ENCODE results near the gene MED29.

MED29 gene

GRCh38 chr19:39400061-39400460, 8.9 kb downstream of the MED29 start:
- Histone ChIP-seq H3K9me3 (ENCODE audit: control insufficient read depth in 2 of 2, low read length in 2 of 2) (no peaks in the 10 kb centered on the region), H3K9ac (ENCODE audit: low read length in 2 of 2) (no peak overlapping the region), H3K36me3 (ENCODE audit: control insufficient read depth in 2 of 2, insufficient read depth in 2 of 2, low read length in 2 of 2) (peaks cover 4 to 10% of the 10 kb centered on the region in 2 donors), H3K4me1 (ENCODE audit: control insufficient read depth, insufficient read depth, low read length) (peaks cover 52% of the 10 kb centered on the region), H3K4me3 (ENCODE audit: low read length in 2 of 2) (no peak overlapping the region), H3K27me3 (ENCODE audit: control insufficient read depth in 1 of 2, insufficient read depth in 2 of 2, low read length in 2 of 2) (no peaks in the 10 kb centered on the region), H3K27ac (ENCODE audit: low read length) (peak overlapping the region; percentile 31)

GRCh38 chr19:39401070-39401548, 9.9 kb downstream of the MED29 start:
- Histone ChIP-seq H3K27ac (ENCODE audit: low read length) (peak overlapping the region; percentile 100), H3K9ac (ENCODE audit: low read length in 2 of 2) (peak overlapping the region in 1 of 2 donors; percentile 13), H3K36me3 (ENCODE audit: control insufficient read depth in 2 of 2, insufficient read depth in 2 of 2, low read length in 2 of 2) (peaks cover 0 to 5% of the 10 kb centered on the region in 2 donors), H3K4me3 (ENCODE audit: low read length in 2 of 2) (no peak overlapping the region), H3K27me3 (ENCODE audit: control insufficient read depth in 1 of 2, insufficient read depth in 2 of 2, low read length in 2 of 2) (no peaks in the 10 kb centered on the region), H3K4me1 (ENCODE audit: control insufficient read depth, insufficient read depth, low read length) (peaks cover 58% of the 10 kb centered on the region), H3K9me3 (ENCODE audit: control insufficient read depth in 2 of 2, low read length in 2 of 2) (no peaks in the 10 kb centered on the region)

- Histone ChIP-seq H3K9me3 (ENCODE audit: control insufficient read depth in 2 of 2, low read length in 2 of 2) (no peaks in the 10 kb centered on the region), H3K27me3 (ENCODE audit: control insufficient read depth in 1 of 2, insufficient read depth in 2 of 2, low read length in 2 of 2) (no peaks in the 10 kb centered on the region), H3K9ac (ENCODE audit: low read length in 2 of 2) (peak overlapping the region; percentile 66 to 97), H3K36me3 (ENCODE audit: control insufficient read depth in 2 of 2, insufficient read depth in 2 of 2, low read length in 2 of 2) (peaks cover 0 to 5% of the 10 kb centered on the region in 2 donors), H3K27ac (ENCODE audit: low read length) (peak overlapping the region; percentile 100), H3K4me1 (ENCODE audit: control insufficient read depth, insufficient read depth, low read length) (peaks cover 60% of the 10 kb centered on the region), H3K4me3 (ENCODE audit: low read length in 2 of 2) (peak overlapping the region; percentile 14 to 72)
These were observed 10.6 kb downstream of the MED29 start for GRCh38 chr19:39401549-39402345.

- Histone ChIP-seq H3K4me3 (ENCODE audit: low read length in 2 of 2) (peak overlapping the region; percentile 31 to 72), H3K36me3 (ENCODE audit: control insufficient read depth in 2 of 2, insufficient read depth in 2 of 2, low read length in 2 of 2) (peaks cover 3 to 7% of the 10 kb centered on the region in 2 donors), H3K4me1 (ENCODE audit: control insufficient read depth, insufficient read depth, low read length) (peaks cover 53% of the 10 kb centered on the region), H3K9me3 (ENCODE audit: control insufficient read depth in 2 of 2, low read length in 2 of 2) (no peaks in the 10 kb centered on the region), H3K27ac (ENCODE audit: low read length) (peak overlapping the region; percentile 100), H3K9ac (ENCODE audit: low read length in 2 of 2) (peak overlapping the region; percentile 96 to 97), H3K27me3 (ENCODE audit: control insufficient read depth in 1 of 2, insufficient read depth in 2 of 2, low read length in 2 of 2) (no peaks in the 10 kb centered on the region)
These were observed 11.4 kb downstream of the MED29 start for GRCh38 chr19:39402346-39403300.

GRCh38 chr19:39403331-39404312, 12.4 kb downstream of the MED29 start:
- Histone ChIP-seq H3K27ac (ENCODE audit: low read length) (peak overlapping the region; percentile 100), H3K4me1 (ENCODE audit: control insufficient read depth, insufficient read depth, low read length) (peaks cover 46% of the 10 kb centered on the region), H3K9me3 (ENCODE audit: control insufficient read depth in 2 of 2, low read length in 2 of 2) (no peaks in the 10 kb centered on the region), H3K27me3 (ENCODE audit: control insufficient read depth in 1 of 2, insufficient read depth in 2 of 2, low read length in 2 of 2) (no peaks in the 10 kb centered on the region), H3K9ac (ENCODE audit: low read length in 2 of 2) (peak overlapping the region; percentile 96 to 97), H3K4me3 (ENCODE audit: low read length in 2 of 2) (peak overlapping the region; percentile 47 to 72), H3K36me3 (ENCODE audit: control insufficient read depth in 2 of 2, insufficient read depth in 2 of 2, low read length in 2 of 2) (peaks cover 11 to 17% of the 10 kb centered on the region in 2 donors)

DNA sequence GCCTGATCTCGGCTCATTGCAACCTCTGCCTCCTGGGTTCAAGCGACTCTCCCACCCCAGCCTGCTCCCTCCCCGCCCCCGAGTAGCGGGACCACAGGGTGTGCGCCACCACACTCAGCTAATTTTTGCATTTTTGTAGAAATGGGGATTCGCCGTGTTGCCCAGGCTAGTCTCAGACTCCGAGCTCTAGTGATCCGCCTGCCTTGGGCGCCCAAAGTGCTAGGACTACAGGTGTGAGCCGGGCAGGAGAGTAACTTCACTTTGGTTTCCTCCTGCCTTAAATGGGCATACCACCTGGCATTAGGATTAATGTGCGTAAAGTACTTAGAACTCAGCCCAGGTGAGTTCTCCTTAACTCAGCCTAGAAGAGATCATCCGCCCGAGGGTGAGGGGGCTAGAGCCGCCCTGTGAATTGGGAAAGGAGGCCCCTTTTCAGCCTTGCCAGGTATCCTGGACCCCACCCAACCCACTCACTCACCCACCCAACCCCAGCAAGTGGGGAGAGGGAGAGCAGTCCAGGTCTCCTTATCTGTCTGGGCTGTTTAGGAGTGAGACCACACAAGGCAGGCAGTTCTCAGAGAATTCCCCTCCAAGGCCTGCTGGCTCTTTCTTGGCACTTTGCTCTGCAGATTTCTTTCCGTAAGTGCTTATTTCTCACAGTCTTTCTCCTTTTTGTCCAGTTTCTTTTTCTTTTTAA, 14.2 kb downstream of the MED29 start:
- peak overlapping the region; percentile 100 for H3K27ac ChIP-seq (ENCODE audit: low read length)
- no peaks in the 10 kb centered on the region for H3K27me3 ChIP-seq (ENCODE audit: control insufficient read depth in 1 of 2, insufficient read depth in 2 of 2, low read length in 2 of 2)
- peaks cover 51% of the 10 kb centered on the region for H3K4me1 ChIP-seq (ENCODE audit: control insufficient read depth, insufficient read depth, low read length)
- peaks cover 11 to 20% of the 10 kb centered on the region in 2 donors for H3K36me3 ChIP-seq (ENCODE audit: control insufficient read depth in 2 of 2, insufficient read depth in 2 of 2, low read length in 2 of 2)
- no peaks in the 10 kb centered on the region for H3K9me3 ChIP-seq (ENCODE audit: control insufficient read depth in 2 of 2, low read length in 2 of 2)
- peak overlapping the region; percentile 25 to 74 for H3K4me3 ChIP-seq (ENCODE audit: low read length in 2 of 2)
- peak overlapping the region; percentile 90 to 96 for H3K9ac ChIP-seq (ENCODE audit: low read length in 2 of 2)

DNA sequence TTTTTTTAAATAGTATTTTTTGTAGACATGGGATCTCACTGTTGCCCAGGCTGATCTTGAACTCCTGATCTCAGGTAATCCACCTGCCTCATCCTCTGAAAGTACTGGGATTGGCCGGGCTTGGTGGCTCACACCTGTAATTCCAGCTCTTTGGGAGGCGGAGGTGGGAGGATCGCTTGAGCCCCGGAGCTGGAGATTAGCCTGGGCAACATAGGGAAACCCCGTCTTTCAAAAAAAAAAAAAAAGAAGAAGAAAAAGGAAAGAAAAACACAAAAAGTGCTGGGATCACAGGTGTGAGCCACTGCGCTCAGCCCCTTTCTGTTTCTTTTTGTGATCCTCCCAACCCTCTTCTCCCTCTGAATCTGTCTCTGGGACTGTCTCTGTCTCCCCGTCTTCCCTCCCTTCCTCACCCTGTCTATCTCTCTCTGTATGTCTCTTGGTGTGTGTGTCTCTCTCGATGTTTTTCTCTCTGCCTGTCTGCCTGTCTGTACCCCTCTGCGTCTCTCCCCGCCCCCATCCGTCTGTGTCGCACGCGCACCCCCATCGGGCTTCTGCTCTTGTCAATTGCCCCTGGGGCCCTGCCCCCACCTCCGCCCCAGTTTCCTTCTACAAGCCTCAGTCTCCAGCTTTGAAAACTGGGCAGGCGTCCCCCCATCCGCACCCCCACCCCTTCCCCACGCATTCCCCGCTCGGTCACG, 14.9 kb downstream of the MED29 start:
- Histone ChIP-seq H3K9me3 (ENCODE audit: control insufficient read depth in 2 of 2, low read length in 2 of 2) (no peaks in the 10 kb centered on the region), H3K27me3 (ENCODE audit: control insufficient read depth in 1 of 2, insufficient read depth in 2 of 2, low read length in 2 of 2) (no peaks in the 10 kb centered on the region), H3K36me3 (ENCODE audit: control insufficient read depth in 2 of 2, insufficient read depth in 2 of 2, low read length in 2 of 2) (peaks cover 11 to 20% of the 10 kb centered on the region in 2 donors), H3K4me1 (ENCODE audit: control insufficient read depth, insufficient read depth, low read length) (peaks cover 55% of the 10 kb centered on the region), H3K4me3 (ENCODE audit: low read length in 2 of 2) (peak overlapping the region; percentile 66 to 74), H3K9ac (ENCODE audit: low read length in 2 of 2) (peak overlapping the region; percentile 90 to 96), H3K27ac (ENCODE audit: low read length) (peak overlapping the region; percentile 100)

- Histone ChIP-seq H3K27me3 (ENCODE audit: control insufficient read depth in 1 of 2, insufficient read depth in 2 of 2, low read length in 2 of 2) (no peaks in the 10 kb centered on the region), H3K27ac (ENCODE audit: low read length) (peak within 1 kb of the TSS; percentile 100), H3K9me3 (ENCODE audit: control insufficient read depth in 2 of 2, low read length in 2 of 2) (no peaks in the 10 kb centered on the region), H3K9ac (ENCODE audit: low read length in 2 of 2) (peak within 1 kb of the TSS; percentile 99 to 100), H3K4me3 (ENCODE audit: low read length in 2 of 2) (peak within 1 kb of the TSS; percentile 96 to 100), H3K36me3 (ENCODE audit: control insufficient read depth in 2 of 2, insufficient read depth in 2 of 2, low read length in 2 of 2) (peaks cover 11 to 20% of the 10 kb centered on the region in 2 donors), H3K4me1 (ENCODE audit: control insufficient read depth, insufficient read depth, low read length) (peaks cover 54% of the 10 kb centered on the region)
These were observed 15.7 kb downstream of the MED29 start, which contains the start of gene ZFP36 for GRCh38 chr19:39406656-39407409. Gene ZFP36, plus strand, starts transcription at chr19:39406847. Its CDS starts 58 bp downstream, at chr19:39406905.

GRCh38 chr19:39407410-39407659, 16.2 kb downstream of the MED29 start:
- Histone ChIP-seq H3K27ac (ENCODE audit: low read length) (peak overlapping the region; percentile 100), H3K9me3 (ENCODE audit: control insufficient read depth in 2 of 2, low read length in 2 of 2) (no peaks in the 10 kb centered on the region), H3K9ac (ENCODE audit: low read length in 2 of 2) (peak overlapping the region; percentile 99 to 100), H3K4me3 (ENCODE audit: low read length in 2 of 2) (peak overlapping the region; percentile 96 to 100), H3K27me3 (ENCODE audit: control insufficient read depth in 1 of 2, insufficient read depth in 2 of 2, low read length in 2 of 2) (no peaks in the 10 kb centered on the region), H3K36me3 (ENCODE audit: control insufficient read depth in 2 of 2, insufficient read depth in 2 of 2, low read length in 2 of 2) (peaks cover 11 to 20% of the 10 kb centered on the region in 2 donors), H3K4me1 (ENCODE audit: control insufficient read depth, insufficient read depth, low read length) (peaks cover 49% of the 10 kb centered on the region)
